GM18505 (cell line): Measurements from ENCODE around the gene CNOT11.
"Not testable (repeated sequence)": the region's sequence is repeated elsewhere in the genome, so short reads cannot be mapped to it uniquely, and the experiment has no call there.

Experiments
- ATAC-seq: cut with Tn5 transposase; IDR thresholded peaks from one replicate; pipeline ENCODE4 v1.9.1; 2021; ENCODE audit not compliant: unreplicated experiment
- POLR2A ChIP-seq: IDR thresholded peaks from 4 replicates; pipeline ENCODE4 v1.6.1; 2011; ENCODE audit warnings: borderline replicate concordance; ENCODE audit not compliant: insufficient read depth, insufficient read length; ENCODE audit errors: extremely low read depth

CNOT11 gene

DNA sequence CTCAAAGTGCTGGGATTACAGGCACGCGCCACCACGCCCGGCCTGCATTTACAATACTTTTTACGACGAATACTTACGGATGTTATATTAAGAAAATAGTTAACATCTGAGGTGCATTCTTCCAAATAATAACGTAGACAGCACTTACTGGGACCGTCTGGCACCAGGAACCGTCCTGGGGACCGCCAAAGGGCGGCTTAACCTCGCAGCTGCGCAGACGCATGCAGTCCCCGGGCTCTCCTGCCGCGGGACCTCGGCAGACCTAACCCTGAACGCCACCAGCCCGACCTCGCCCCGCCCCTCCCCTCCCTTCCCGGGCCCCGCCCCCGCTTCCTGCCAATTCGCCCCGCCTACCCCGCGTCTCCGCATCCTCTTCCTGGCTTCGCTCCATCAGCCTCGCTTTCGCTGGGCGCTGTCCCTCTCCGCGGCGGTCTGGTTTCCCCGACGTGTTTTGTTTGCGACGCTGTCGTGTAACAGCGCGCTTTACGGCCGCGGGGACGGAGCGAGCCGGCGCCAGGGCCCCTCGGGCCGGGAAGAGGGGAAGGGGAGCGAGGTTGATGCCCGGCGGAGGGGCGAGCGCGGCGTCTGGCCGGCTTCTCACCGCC lies at the start of gene CNOT11:
Gene CNOT11, plus strand, starts transcription at position 479 of the 605 bp plus-strand sequence. Its CDS starts 79 bp downstream, at position 558.
- TF ChIP-seq POLR2A, result peak; percentile 93
- peak; percentile 80 for ATAC-seq

DNA sequence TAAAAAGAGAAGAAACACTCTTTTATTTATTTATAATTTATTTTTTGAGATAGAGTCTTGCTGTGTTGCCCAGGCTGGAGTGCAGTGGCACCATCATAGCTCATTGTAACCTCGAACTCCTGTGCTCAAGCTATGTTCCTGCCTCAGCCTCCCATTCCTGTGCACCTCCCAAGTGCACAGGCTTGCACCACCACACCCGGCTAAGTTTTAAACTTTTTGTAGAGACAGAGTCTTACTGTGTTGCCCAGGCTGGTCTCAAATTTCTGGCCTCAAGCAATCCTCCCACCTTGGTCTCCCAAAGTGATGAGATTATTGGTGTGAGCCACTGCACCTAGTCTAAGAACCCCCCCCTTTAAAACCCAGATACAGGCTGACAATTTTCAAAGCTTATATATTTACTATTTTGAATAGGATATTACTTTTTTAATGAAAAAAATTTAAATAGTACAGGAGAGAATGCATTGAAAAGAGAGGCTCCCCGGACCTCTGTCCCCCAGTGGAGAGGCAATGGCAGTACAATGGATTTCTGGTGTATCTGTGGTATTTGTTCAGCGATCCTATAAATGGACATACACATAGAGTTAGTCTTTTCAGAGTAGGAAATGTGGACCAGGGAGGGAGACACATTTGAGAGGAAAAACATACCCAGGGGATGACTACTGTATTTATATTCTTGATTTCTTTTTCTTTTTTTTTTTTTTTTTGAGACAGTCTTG lies 48.1 kb upstream of the CNOT11 start:
- TF ChIP-seq POLR2A, result no peak

DNA sequence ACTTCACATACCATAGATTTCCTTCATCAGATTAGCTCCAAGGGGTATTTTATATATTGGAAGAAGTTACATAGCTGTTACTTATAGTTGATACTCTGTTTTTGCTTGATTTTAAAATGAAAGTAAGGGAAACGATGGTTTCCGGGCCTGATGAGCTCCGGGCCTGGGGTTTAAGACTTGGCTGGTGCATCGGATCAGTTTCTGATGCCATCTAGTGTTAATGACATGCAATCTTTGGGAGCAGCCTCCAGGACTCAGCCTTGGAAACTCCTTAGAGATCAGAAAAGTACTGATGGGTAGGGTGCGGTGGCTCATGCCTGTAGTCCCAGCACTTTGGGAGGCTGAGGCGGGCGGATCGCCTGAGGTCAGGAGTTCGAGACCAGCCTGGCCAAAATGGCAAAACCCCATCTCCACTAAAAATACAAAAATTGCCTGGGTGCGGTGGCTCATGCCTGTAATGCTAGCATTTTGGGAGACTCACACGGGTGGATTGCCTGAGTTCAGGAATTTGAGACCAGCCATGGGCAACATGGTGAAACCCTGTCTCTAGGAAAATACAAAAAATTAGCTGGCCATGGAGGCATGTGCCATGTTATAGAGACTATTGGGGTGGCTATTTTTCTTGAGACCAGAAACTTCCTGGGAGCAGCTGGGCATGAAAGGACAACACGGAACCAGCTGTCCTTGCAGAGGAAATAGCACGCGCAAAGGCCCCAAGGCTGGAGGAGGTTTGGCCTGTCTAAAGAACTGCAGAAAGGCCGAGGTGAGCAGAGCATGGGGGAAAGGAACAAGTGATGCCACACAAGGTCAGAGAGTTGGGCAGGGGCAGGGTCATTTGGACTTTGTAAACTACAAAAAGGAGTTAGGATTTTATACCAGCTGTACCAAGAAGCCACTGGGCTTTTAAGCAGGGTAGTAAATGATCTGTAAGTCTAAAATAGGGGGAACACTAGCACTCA lies 46.9 kb upstream of the CNOT11 start:
- TF ChIP-seq POLR2A, result no peak
- ATAC-seq, result peak; percentile 56

More for the DNA sequence above, 48.1 kb upstream of the CNOT11 start:
- ATAC-seq, result no peak

DNA sequence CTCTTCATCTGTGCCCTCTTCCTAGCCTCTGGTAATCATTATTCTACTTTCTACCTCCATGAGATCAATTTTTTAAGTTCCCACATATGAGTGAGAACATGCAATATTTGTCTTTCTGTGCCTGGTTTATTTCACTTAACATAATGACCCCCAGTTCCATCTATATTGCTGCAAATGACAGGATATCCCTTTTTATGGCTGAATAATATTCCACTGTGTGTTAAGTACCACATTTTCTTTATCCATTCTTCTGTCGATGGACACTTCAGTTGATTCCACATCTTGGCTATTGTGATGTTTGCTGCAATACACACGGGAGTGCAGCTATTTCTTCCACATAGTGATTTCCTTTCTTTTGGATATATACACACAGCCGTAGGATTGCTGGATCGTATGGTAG lies 43.9 kb upstream of the CNOT11 start:
- no peak for TF ChIP-seq POLR2A
- ATAC-seq, result no peak

DNA sequence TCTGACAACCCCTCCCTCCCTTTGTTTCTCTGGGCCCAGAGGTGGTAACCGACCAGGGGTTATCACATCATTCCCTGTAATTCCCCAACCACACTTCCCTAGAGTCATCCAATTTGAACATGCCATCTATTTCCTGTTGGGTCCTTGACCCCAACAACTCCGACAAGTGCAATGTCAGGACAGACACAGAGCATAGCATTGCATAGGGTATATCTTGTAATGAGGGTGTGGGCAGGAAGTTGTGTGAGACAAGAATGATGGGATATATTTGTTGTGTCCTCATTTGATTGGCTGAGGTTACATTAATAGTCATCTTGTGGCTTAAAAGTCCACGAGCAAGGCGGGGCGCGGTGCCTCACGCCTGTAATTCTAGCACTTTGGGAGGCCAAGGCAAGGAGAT lies 33.4 kb upstream of the CNOT11 start:
- no peak for ATAC-seq

DNA sequence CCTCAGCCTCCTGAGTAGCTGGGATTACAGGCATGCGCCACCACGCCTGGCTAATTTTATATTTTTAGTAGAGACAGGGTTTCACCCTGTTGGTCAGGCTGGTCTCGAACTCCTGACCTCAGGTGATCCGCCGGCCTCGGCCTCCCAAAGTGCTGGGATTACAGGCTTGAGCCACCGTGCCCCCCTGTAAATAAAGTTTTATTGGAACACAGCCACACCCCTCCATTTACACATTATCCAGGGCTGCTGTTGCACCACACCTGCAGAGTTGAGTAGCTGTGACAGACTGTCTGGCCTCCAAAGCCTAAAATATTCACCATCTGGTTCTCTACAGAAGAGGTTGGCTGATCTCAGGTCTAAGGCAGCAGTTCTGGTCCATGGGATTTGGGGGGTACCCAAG lies 32.6 kb upstream of the CNOT11 start:
- not testable (repeated sequence) for ATAC-seq

More for the DNA sequence above, 33.4 kb upstream of the CNOT11 start:
- no peak for TF ChIP-seq POLR2A

DNA sequence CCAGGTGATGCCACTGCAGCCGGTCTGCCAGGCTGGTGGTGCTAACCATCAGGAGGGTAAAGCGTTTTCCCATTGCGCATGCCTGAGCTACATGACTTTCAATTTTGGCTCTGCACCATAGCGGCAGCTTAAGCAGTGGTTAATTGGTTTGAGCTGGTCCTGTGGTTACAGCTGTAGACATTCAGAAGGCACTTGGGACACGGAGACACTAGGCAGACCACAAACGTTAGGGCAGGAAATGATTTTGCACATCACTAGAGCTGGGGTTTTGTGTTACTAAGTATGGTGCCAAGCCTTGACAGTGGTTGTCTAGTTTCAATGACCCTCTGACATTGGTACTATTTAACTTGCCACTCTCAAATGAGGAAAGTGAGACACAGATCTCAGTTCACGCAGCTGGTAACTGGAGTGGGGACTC lies 28.9 kb upstream of the CNOT11 start:
- peak; percentile 98 for ATAC-seq
- no peak for TF ChIP-seq POLR2A

DNA sequence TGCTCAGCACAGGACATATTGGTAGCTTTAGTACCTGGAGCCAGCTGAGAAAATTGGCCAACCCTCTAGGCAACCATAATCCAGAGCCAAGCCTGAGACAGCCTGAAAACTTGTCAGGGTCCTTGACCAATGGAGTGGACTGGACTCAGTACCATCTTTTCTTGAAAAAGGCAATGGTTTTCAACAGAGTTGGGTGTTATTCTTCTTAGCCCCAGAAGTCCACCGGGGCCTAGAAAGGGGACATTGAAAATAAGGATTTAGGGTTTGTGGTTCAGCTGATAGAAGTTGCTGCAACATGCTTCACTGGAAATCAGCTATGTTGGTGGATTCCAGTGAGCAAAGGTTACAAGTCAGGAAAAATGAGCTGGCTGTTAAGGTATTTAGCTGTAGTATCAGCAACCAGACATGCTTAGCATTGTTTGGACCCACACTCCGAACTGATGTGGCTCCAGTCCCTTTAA lies 22.1 kb upstream of the CNOT11 start:
- TF ChIP-seq POLR2A, result no peak
- no peak for ATAC-seq

DNA sequence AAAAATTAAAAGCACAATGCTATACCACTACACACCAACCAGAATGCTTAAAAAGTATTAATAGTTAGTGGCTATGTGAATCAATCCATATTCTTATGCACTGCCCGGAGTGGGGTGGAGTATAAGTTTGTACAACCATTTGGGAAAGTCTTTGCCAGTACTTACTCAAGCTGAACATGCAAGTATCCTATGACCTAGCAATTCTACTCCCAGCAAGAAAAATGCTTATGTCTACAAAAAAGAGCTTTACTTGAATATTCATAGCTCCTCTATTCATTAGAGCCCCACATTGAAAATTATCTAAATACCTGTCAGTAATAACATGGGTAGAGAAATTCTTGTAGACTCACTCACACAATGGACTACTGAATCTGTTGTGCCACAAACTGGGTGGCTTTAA lies 21.4 kb upstream of the CNOT11 start:
- TF ChIP-seq POLR2A, result no peak
- no peak for ATAC-seq

DNA sequence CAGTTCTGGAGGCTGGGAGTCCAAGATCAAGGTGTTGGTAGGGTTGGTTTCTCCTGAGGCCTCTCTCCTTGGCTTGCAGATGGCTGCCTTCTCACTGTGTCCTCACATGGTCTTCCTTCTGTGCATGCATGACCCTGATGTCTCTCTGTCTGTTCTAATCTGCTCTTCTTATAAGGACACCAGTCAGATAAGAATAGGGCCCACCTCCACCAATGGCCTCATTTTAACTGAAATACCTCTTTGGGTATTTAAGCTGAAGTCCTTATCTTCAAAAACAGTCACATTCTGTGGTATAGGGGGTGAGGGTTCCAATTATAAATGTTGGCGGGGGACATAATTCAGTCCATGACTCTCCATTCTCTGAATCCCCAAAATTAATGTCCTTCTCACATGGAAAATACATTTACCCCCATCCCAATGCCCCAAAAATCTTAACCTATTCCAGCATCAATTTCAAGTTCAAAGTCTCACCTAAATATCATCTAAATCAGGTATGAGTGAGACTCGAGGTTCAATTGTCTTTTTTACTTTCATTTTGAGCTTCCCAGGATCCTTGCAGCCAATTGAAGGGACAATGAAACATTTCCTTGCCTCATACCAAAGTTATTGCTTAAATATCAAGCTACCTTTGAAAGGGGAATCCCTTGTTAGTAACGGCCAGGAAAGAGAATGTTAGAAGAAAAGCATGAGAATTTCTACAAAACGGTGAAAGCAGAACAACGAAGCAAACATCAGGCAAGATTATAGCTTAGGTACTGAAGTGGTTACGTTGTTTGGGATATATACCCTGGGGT lies 20.6 kb upstream of the CNOT11 start:
- no peak for TF ChIP-seq POLR2A
- no peak for ATAC-seq

DNA sequence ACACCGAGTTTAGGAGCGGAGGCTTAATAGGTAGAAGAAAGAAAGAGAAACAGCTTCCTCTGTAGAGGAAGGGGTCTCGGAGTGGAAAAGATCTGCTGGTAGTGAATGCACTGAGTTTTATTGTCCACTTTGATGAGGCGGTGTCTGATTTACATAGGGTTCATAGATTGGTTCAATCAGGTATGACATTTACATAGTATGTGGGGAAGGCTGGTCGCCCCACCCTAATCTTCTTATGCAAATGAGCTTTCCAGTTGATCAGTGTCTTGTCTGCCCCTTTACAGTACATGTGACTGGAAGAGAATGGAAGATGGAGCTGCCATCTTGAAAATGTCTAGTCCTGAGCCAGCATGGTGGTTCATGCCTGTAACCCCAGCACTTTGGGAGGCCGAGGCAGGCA lies 19.9 kb upstream of the CNOT11 start:
- no peak for ATAC-seq
- no peak for TF ChIP-seq POLR2A

DNA sequence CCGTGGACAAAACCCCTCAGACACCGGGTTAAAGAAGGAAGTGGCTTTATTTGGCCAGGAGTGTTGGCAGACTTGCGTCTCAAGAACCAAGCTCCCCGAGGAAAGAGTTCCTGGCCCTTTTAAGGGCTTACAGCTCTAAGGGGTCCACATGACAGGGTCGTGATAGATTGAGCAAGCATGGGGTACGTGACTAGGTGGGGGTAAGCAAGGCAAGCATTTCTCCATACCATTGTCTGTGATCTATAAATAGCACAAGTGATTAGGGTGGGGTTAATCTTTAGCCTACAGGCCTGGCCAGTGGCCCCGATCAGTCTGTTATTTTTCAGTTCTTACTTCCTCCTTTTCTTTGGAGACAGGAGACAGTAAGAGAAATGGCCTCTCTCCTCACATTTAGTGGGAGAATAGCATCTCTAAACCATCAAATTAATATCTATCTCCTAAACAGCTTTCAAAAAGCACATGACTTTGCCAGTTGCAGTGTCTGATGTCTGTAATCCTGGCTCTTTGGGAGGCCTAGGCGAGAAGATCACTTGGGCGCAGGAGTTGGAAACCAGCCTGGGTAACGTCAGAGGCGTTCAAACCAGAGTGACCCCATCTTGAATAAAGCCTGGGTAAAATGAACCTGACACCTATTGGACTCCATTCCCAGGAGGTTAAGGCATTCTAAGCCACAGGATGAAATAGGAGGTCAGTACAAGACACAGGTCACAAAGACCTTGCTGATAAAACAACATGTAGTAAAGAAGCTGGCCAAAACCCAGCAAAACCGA lies 18.3 kb upstream of the CNOT11 start:
- no peak for TF ChIP-seq POLR2A
- ATAC-seq, result no peak

DNA sequence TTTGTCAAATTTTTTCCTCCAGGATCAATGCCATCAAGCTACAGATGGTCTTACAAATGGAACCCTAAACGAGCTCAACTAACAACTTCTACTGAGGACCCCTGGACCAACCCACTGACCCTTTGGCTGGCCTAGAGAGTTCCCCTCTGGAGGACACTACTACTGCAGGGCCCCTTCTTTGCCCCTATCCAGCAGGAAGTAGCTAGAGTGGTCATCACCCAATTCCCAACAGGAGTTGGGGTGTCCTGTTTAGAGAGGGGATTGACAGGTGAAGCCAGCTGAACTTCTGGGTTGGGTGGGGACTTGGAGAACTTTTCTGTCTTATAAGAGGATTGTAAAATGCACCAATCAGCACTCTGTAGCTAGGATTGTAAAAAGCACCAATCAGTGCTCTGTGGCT lies 16.7 kb upstream of the CNOT11 start:
- not testable (repeated sequence) for ATAC-seq

DNA sequence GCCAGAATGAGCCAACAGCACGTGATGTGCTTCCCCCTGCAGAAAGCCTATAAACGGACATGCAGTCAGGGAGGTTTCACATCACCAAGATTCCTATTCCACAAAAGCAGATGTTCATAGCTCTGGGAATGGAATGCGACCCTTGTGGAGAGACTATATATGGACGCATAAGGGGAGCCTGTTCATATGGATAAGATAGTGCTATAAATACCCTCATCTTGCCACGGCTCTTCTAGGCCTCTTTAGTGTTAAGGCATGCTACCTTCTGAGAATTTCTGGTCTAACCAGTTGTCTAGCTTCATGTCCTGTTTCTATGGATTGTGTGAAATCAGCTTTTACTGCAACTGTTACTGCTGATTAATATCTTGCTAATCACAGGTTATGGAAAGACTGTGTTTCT lies 14.7 kb upstream of the CNOT11 start:
- not testable (repeated sequence) for ATAC-seq
